Lower leg skin (tissue), 3 donors: Measurements from ENCODE around the gene SORCS2.

Source experiments
- POLR2A ChIP-seq, 2 donors: fragments of 450-650 bp; IDR thresholded peaks; one replicate each; pipeline ENCODE4 v1.6.1; 2016 to 2017; ENCODE audit warnings: antibody characterized with exemption in 2 of 2, mild to moderate bottlenecking in 1 of 2, moderate library complexity in 1 of 2
- TF ChIP-seq, protein P1 (sequence below), 3 donors: fragments of 450-650 bp; IDR thresholded peaks; one replicate each; pipeline ENCODE4 v1.5.1; 2016; ENCODE audit warnings: antibody characterized with exemption in 3 of 3, mild to moderate bottlenecking in 3 of 3, moderate library complexity in 2 of 3

DNA sequence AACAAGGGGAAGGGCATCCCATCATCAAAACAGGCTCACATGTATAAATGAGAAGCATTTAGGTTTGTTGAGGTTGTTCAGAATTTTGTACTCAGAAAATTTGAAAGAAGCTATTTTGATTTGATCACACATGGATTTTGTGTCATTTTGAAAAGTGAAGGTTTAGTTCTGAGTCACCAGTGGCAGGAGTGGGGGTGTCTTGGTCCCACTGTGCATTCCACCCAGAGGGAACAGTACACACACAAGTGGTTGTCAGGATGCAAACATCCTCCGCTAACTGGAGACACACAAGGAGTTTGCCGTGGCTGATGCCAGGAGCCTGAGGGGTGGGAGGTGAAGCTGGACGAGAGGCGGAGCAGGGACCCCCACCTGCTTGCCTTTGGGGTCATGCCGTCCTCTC is 440.6 kb downstream of the SORCS2 start:
- TF ChIP-seq, protein P1, sequence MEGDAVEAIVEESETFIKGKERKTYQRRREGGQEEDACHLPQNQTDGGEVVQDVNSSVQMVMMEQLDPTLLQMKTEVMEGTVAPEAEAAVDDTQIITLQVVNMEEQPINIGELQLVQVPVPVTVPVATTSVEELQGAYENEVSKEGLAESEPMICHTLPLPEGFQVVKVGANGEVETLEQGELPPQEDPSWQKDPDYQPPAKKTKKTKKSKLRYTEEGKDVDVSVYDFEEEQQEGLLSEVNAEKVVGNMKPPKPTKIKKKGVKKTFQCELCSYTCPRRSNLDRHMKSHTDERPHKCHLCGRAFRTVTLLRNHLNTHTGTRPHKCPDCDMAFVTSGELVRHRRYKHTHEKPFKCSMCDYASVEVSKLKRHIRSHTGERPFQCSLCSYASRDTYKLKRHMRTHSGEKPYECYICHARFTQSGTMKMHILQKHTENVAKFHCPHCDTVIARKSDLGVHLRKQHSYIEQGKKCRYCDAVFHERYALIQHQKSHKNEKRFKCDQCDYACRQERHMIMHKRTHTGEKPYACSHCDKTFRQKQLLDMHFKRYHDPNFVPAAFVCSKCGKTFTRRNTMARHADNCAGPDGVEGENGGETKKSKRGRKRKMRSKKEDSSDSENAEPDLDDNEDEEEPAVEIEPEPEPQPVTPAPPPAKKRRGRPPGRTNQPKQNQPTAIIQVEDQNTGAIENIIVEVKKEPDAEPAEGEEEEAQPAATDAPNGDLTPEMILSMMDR (IDR thresholded peaks at IDR 0.05), result no peak
- TF ChIP-seq POLR2A (IDR thresholded peaks at IDR 0.05), result no peak
